Liver (tissue), 9 donors: ENCODE data around the gene NCKAP5L. TPM values are rescaled to one million over a fixed set of nuclear protein-coding genes. Genes with fewer than 3 reads are reported as not detected.

Experiments used
- DNase-seq: peaks from one replicate; pipeline ENCODE4 v3.0.0-alpha.2; 2017; ENCODE audit warnings: low spot score
- H3K27ac ChIP-seq, 2 donors: one replicate each; pipeline ENCODE4 v1.7.0; 2013; ENCODE audit warnings: inconsistent platforms in 2 of 2, low read length in 2 of 2, control low read depth in 1 of 2, low read depth in 1 of 2, mild to moderate bottlenecking in 1 of 2
- H3K27me3 ChIP-seq, 4 donors: one replicate each; pipeline versions ENCODE4 v1.6.1 to v1.7.0; 2013; ENCODE audit warnings: low read length in 3 of 4, inconsistent platforms in 1 of 4, mild to moderate bottlenecking in 1 of 4, moderate library complexity in 1 of 4; ENCODE audit not compliant: control insufficient read depth in 4 of 4, insufficient read depth in 4 of 4
- H3K36me3 ChIP-seq, 4 donors: one replicate each; pipeline versions ENCODE4 v1.6.1 to v1.7.0; 2013; ENCODE audit warnings: low read length in 3 of 4, mild to moderate bottlenecking in 3 of 4, low read depth in 1 of 4, moderate library complexity in 1 of 4; ENCODE audit not compliant: control insufficient read depth in 4 of 4, insufficient read depth in 3 of 4
- H3K4me1 ChIP-seq, 4 donors: one replicate each; pipeline versions ENCODE4 v1.6.1 to v1.7.0; 2013; ENCODE audit warnings: low read length in 3 of 4, mild to moderate bottlenecking in 3 of 4, moderate library complexity in 1 of 4; ENCODE audit not compliant: control insufficient read depth in 4 of 4, insufficient read depth in 4 of 4
- H3K4me3 ChIP-seq, 3 donors: one replicate each; pipeline versions ENCODE4 v1.6.1 to v1.7.0; 2013; ENCODE audit warnings: low read length in 3 of 3, control low read depth in 1 of 3, low read depth in 1 of 3, mild to moderate bottlenecking in 1 of 3
- H3K9ac ChIP-seq, 2 donors: one replicate each; pipeline ENCODE4 v1.7.0; 2013; ENCODE audit warnings: low read length in 2 of 2, mild to moderate bottlenecking in 2 of 2, moderate library complexity in 2 of 2, control low read depth in 1 of 2, low read depth in 1 of 2
- H3K9me3 ChIP-seq, 4 donors: one replicate each; pipeline versions ENCODE4 v1.6.1 to v1.7.0; 2013; ENCODE audit warnings: low read length in 3 of 4; ENCODE audit not compliant: control insufficient read depth in 4 of 4
- ATF3 ChIP-seq: IDR thresholded peaks from 2 replicates; pipeline ENCODE4 v1.6.1; 2016; ENCODE audit warnings: antibody characterized with exemption
- CTCF ChIP-seq: fragments of 150-350 bp; IDR thresholded peaks from 2 replicates; pipeline ENCODE4 v1.5.1; 2017; ENCODE audit warnings: improper control_type of control experiment, low read depth, low read length; ENCODE audit not compliant: missing input control
- EGR1 ChIP-seq, 2 donors: IDR thresholded peaks; 2 replicates each; pipeline ENCODE4 v1.6.1; 2016 to 2018; ENCODE audit warnings: antibody characterized with exemption in 2 of 2, low read depth in 2 of 2
- FOXA1 ChIP-seq: IDR thresholded peaks from 2 replicates; pipeline ENCODE4 v1.6.1; 2016; ENCODE audit warnings: antibody characterized with exemption
- FOXA2 ChIP-seq: IDR thresholded peaks from 2 replicates; pipeline ENCODE4 v1.6.1; 2016; ENCODE audit warnings: antibody characterized with exemption
- GABPA ChIP-seq, 2 donors: IDR thresholded peaks in 1 of 2; conservative IDR thresholded peaks in 1 of 2; 2 replicates each; pipeline ENCODE4 v1.6.1; 2016; ENCODE audit warnings: antibody characterized with exemption in 2 of 2, mild to moderate bottlenecking in 1 of 2, moderate library complexity in 1 of 2
- HNF4A ChIP-seq, 2 donors: conservative IDR thresholded peaks; 2 replicates each; pipeline ENCODE4 v1.6.1; 2016; ENCODE audit warnings: antibody characterized with exemption in 2 of 2, mild to moderate bottlenecking in 2 of 2
- HNF4G ChIP-seq: IDR thresholded peaks from 2 replicates; pipeline ENCODE4 v1.6.1; 2016; ENCODE audit warnings: antibody characterized with exemption
- JUND ChIP-seq, 2 donors: IDR thresholded peaks; 2 replicates each; pipeline ENCODE4 v1.6.1; 2016; ENCODE audit warnings: antibody characterized with exemption in 2 of 2
- NR2F2 ChIP-seq: IDR thresholded peaks from 2 replicates; pipeline ENCODE4 v1.6.1; 2016; ENCODE audit warnings: antibody characterized with exemption
- RAD21 ChIP-seq, 2 donors: IDR thresholded peaks; 2 replicates each; pipeline ENCODE4 v1.6.1; 2016; ENCODE audit warnings: antibody characterized with exemption in 2 of 2, mild to moderate bottlenecking in 2 of 2
- RXRA ChIP-seq, 2 donors: IDR thresholded peaks; 2 replicates each; pipeline ENCODE4 v1.6.1; 2017 to 2018; ENCODE audit warnings: antibody characterized with exemption in 2 of 2, mild to moderate bottlenecking in 1 of 2
- SP1 ChIP-seq: IDR thresholded peaks from 2 replicates; pipeline ENCODE4 v1.6.1; 2018; ENCODE audit warnings: antibody characterized with exemption, mild to moderate bottlenecking
- YY1 ChIP-seq: IDR thresholded peaks from 2 replicates; pipeline ENCODE4 v1.6.1; 2016; ENCODE audit warnings: antibody characterized with exemption, mild to moderate bottlenecking
- ZBTB33 ChIP-seq: IDR thresholded peaks from 2 replicates; pipeline ENCODE4 v1.6.1; 2016; ENCODE audit warnings: antibody characterized with exemption
- WGBS: extraction: QIAGEN DNeasy Blood & Tissue Kit; methylation state at CpG from one replicate; pipeline ENCODE4 v1.1.7; 2013; 5-methylcytosine and 5-hydroxymethylcytosine counted together
- polyA plus RNA-seq, 2 donors: library from polyadenylated mRNA; stranded (reverse) in 1 of 2; unstranded in 1 of 2; fragments of 200-250 nt in 1 of 2; fragments of >200 nt in 1 of 2; fragmentation: Nextera tagmentation in 1 of 2; extraction: Ambion mirVana in 1 of 2; gene quantifications; one replicate each; pipeline versions ENCODE4 v1.2.1 to v1.2.3, GENCODE V29; 2013 to 2015
- total RNA-seq, 2 donors: library from RNA; depleted of rRNA; stranded (reverse); fragments of >200 nt; gene quantifications; one replicate each; pipeline ENCODE4 v1.2.3, GENCODE V29; 2014
- donor health status: healthy.
- donor health status: healthy.
- donor health status: healthy.
- donor health status: healthy.
- donor health status: healthy.

NCKAP5L gene
- total and polyA plus RNA-seq, 4 donors: 2.9 to 6.8 (median 4.2) TPM

- H3K9ac ChIP-seq: no peak overlapping the region
- H3K36me3 ChIP-seq: no peaks in the 10 kb centered on the region
- DNase-seq: no peak
- H3K9me3 ChIP-seq: no peaks in the 10 kb centered on the region
- H3K4me3 ChIP-seq: no peak overlapping the region
- TF ChIP-seq ATF3: no peak
- no peak for TF ChIP-seq RXRA (IDR thresholded peaks at IDR 0.05)
- no peak for TF ChIP-seq YY1
- no peak for TF ChIP-seq FOXA1
- no peak for TF ChIP-seq CTCF
- no peak for TF ChIP-seq NR2F2
- no peak for TF ChIP-seq JUND (IDR thresholded peaks at IDR 0.05)
- no peak for TF ChIP-seq RAD21 (IDR thresholded peaks at IDR 0.05)
- 95% methylated on average over 2 of the region's 2 CpGs for WGBS
- H3K27ac ChIP-seq: no peak overlapping the region
- peaks cover 4 to 17% (median 13%) of the 10 kb centered on the region in 4 donors for H3K4me1 ChIP-seq
- no peaks in the 10 kb centered on the region for H3K27me3 ChIP-seq
These were observed 3.5 kb upstream of the NCKAP5L start for GRCh38 chr12:49831717-49832116.

GRCh38 chr12:49827401-49828099 lies 663 bp downstream of the NCKAP5L start:
- Histone ChIP-seq H3K4me1 (peaks cover 4 to 25% (median 13%) of the 10 kb centered on the region in 4 donors), H3K27me3 (no peaks in the 10 kb centered on the region), H3K9ac (peak overlapping the region in 1 of 2 donors; percentile 16), H3K4me3 (peak overlapping the region; percentile 74 to 91 (median 78)), H3K36me3 (no peaks in the 10 kb centered on the region), H3K27ac (peak overlapping the region; percentile 32 to 63), H3K9me3 (no peaks in the 10 kb centered on the region)
- peak; percentile 60 for DNase-seq
- 3% methylated on average over 38 of the region's 38 CpGs for WGBS
- TF ChIP-seq HNF4G (no peak), HNF4A (conservative IDR thresholded peaks at IDR 0.05) (peak in 1 of 2 donors; percentile 6), FOXA2 (no peak), YY1 (no peak), CTCF (no peak), GABPA (IDR thresholded peaks at IDR 0.05 in 1 of 2, conservative IDR thresholded peaks at IDR 0.05 in 1 of 2) (no peak), NR2F2 (peak; percentile 13), SP1 (no peak), ZBTB33 (no peak), RAD21 (IDR thresholded peaks at IDR 0.05) (no peak), EGR1 (IDR thresholded peaks at IDR 0.05; ENCODE audit: low read depth in 2 of 2) (no peak), FOXA1 (no peak), RXRA (IDR thresholded peaks at IDR 0.05) (peak in 1 of 2 donors; percentile 35)
